Stimulated activated CD4-positive, alpha-beta T cell treated with anti-CD3 and anti-CD28 coated beads, Interleukin-4, amount 100 ng/mL, for 1 hour (primary cell): ENCODE results near the gene ITGA11.

Experiments
- DNase-seq: peaks from one replicate; pipeline ENCODE4 v3.0.0-alpha.2; 2020

ITGA11 gene

DNA sequence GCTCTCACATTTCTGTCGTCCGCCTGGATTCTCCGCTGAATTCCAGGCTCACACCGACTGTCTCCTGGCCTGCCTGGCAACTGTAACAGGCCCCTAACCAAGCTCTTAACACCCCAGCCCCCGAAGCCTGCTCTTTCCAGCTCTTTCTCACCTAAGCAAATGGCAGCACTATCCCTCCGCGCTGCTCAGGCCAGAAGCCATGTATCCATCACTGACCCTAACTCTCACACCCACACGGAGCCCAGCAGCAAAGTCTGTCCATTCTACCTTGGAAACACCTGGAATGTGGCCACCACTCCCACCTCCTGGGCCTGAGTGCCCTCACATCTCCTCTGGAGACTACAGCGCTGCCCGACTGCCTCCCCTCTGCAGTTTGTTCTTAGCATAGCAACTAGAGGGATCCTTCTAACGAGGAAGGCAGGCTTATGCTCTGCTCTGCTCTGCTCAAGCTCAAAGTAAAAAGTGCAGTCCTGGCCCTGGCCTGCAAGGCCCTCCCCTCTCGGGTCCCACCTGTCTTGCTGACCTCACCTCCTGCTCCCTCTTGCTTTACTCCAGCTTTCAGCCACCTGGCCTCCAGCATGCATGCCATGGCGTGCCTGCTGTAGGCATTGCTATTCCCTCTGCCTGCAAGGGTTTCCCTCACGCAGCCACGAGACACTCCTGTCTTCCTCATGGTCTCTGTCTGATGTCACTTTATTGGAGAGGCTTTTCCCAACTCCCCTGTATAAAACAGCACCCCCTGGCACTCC is 127.2 kb downstream of the ITGA11 start:
- DNase-seq, result no peak

DNA sequence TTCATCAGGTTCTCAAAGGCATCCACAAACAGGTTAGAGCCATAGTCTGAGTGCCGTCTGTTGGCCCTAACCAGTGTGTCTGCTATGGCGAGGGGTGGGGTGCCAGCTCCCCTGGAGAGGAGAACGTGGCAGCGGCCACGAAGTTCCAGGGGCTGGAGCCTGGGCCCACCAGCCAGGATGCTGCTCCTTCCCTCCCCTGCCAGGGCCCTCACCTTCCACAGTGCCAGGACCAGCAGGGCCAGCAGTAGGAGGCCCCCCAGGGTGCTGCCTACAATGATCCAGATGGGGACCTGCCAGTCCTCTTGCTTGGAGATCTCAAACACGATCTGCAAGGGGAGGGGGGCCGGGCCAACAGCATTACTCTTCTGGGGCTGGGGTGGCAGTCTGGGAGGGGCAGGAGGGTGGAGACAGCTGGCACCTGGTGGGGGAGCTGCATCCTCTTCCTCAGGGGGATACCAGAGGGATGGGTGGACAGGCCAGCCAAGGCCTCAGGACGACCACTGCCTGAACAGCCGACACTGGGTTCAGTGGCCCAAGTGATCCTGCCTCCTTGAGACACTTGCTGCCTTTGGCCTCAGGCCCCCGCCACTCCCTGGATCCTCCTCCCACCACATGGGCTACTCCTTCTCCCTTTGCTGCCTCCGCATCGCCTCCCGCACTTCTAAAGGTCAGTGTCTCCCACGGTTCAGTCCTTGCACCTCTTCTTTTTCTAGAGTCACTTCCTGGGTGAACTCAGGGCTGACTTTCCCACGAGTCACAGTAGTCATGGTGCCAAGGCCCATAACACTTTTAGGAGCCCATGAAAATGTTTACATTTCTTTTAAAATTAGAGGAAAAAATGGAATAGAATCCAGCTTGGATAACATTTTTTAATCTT is 128.2 kb downstream of the ITGA11 start:
- no peak for DNase-seq

DNA sequence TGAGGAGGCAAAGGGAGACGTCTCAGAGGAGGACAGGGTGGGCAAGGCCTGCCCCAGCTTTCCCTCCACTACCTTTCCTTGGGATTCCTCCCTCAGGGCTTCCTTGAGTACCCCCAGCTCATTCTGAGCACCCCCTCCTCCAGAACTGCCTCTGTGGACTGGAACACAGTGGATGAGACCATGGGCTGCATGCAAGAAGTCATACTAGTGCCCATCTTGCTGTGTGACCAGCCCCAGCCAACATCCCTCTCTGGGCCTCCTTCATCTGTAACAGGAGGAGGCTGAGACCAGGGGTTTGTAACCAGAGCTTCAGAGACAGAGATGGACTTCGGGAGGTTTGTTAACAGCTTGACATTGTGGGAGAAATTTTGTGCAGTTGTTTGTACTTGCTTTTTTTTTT is 128.8 kb downstream of the ITGA11 start:
- DNase-seq, result no peak

DNA sequence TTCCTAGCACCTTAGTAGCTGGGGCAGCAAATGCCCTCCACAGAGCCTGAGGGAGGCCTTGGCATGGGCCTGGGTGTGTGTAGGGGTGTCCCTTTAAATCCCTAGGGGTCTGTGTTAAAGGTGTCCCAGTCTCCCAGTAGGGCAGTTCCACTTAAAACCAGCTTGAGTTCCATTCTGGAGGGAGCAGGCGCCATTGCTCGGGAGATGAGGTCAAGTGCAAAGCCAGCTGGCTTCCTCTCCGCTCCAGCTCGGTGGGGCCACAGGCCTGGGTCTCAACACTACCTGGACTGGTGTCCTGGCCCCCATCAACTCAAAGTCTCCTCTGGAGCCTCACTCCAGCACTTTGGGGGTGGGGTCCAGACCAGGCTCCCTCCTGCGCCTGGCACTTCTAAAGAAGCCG is 129.2 kb downstream of the ITGA11 start:
- DNase-seq, result no peak

DNA sequence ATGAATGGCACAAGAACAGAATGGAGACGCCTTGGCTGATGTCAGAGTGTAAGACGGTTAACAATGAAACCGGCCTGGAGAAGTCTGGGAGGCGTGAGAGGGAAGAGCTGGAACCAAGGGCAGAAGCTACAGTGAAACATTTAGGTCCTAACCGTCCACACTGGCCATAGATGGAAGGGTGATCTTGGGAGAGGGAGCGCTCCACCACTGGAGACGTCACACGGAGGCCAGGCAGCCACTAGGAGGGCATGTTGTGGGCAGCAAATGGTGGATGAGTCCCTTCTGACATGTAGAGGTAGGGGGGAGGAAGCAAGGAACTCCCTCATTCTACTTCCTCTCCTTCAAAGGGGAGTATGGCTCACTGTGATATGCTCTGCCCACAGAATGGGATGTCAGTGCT is 130.7 kb downstream of the ITGA11 start:
- no peak for DNase-seq

DNA sequence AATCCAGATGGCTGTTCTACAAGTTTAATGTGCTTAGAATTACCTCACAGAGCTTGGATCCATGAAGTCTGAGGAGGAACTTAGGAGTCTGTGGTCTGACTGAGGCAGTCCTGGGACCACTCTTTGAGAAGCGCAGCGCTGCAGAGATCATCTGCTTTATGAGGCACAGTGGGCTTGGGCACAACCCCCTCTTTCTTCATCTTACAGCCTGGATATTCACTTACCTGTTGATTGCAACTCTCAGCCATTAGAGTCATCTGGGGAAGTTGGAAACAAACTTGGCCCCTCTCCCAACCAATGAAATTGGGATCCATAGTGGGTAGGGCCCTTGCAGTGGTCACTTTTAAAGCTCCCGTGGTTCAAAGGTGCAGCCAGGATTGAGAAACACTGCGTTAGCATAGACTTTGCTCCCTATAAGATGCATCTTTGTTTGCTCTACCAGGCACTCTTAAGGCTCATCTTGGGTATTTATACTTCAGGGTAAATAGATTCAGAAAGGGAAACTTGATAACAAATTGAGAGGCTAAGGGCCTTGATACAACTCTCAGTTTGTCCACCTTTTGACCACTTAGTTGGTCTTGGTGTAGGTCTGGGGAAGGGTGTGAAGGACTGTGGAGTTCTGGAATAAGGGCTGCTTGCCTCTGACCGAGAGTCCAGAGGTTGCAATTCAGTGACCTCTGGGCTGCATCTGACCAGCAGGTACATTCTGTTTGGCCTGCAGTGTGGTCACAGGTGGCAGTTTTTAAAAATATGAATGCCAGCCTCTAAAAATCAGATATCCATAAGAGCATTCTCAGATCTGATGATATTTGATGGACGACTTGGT is 131.6 kb downstream of the ITGA11 start:
- no peak for DNase-seq

DNA sequence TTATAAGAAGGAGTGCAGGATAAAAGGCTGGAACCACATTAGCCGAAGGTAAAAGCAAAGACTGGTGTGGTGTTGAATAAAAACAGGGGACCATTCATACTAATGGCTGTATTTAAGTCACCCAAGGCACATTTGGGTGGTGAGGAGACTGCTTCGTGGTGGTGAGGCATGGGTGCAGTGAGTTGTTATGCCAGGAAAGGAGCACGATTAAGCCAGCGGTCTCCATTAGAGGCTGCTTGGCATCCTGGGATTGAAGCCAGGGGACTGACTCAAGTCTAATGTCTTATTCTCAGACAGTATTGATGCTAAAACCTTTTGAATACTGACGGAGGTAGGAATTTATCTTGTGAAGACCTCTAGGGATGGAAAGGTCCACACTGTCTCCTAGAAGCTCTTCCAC is 132.5 kb downstream of the ITGA11 start:
- DNase-seq, result no peak

DNA sequence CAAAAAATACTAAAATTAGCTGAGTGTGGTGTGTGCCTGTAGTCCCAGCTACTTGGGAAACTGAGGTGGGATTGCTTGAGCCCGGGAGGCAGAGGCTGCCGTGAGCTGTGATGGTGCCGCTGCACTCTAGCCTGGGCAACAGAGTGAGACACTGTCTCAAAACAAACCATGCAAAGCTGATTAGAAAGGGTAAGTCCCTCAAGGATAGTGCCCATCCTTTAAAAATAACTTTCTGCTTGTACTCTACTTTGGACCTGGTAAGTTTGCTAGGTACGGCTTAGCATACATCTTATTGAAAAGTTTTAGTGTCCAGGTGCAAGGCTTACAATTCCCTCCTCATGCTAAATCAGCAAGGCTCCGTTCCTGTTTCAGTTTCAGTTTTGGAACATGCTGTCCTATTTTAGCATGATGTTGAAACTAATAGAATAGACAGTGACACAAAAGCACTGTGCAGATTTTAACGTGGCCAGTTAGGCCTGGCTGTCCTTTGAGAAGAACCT is 133.0 kb downstream of the ITGA11 start:
- DNase-seq, result no peak

DNA sequence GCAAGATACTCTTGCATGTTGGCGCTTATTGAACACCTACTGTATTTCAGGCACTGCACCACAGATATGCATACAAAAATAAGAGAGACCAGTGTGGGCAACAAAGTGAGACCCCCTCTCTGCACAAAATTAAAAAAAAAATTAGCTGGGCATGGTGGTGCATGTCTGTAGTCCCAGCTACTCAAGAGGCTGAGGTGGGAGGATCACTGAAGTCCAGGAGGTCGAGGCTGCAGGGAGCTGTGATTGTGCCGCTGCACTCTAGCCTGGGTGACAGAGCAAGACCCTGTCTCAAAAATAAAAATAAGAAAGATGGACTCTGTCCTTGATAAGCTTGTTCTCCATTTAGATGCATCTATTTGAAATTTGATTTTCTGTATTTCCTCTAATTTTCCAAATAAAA is 133.6 kb downstream of the ITGA11 start:
- no peak for DNase-seq

DNA sequence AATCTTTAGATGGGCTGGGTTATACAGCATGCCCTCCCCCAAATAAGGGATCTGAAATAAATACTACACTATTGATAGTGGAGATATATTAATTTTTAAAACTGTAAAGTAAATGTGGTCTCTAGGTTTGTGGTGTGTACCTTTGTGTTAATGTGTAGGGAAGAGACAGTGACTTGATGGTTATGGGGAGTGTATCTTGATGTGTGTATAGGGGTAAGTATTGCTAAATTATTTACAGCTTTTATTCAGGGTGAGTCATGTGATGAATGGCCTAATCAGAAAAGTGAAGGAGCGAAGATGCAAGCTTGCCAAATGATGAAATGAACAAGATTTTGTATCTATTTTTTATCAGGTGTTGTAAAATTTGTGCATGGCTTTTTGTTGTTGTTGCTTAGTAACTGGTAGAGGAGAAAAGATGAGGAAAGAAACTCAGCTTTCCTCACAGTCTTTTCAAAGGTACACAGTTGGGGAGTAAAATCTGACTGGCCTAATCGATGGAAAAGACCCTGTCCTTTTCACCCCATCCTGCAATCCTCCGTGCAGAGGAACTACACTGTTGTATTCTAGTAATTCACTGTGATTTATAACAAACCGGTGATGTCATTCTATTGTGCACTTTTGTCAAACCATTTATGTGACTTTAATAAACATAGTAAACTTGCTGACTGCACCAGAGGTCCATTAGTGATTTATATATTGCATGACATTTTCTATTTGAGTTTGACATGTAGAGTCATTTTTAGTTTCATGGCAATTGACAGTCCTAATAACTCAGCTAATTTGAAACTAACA is 136.8 kb downstream of the ITGA11 start:
- DNase-seq, result no peak

DNA sequence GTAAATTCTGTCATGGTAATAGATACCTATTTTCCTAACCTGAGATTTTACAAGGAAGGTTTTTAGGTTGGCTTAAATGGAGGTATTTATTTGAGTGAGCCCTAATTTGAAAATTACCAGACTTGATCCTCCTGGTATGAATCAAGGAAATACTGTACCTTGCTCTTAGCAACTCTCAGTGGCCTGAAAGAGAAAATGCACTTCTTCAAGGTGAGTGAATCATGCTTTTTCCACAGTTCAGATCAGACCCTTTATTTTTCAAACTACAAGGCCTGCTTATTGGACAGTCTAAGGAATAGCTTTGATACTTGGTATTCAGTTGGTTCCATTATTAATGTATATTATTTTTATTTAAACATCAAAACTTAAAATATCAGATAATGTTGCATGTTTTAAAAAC is 139.0 kb downstream of the ITGA11 start:
- no peak for DNase-seq

DNA sequence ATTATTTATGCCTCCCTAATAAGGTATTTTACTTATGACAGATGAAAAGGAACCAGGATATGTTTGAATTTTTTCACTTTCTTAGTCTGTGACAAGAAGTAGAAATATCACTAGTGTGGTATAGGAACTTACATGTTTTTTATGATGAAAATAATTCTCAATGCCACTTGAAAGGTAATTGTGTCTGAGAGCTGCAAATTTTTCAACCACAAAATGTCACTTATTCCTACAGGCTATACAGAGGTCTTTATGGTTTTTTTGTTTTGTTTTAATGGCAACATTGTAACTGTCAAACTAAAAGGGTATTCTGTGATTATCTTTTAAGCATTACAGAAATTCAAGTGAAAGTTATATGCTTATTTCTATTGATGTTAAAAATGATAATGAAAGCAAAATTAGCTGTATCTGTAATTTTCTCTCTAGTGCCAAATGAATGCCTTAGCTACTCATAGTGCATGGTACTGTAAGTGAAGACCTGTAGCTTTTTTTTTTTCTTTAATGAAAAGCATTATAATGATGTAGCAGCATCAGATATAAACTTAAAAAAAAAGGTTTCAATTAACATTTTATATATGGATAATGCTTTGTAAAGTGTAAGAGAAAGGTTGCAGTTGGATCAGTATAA is 139.7 kb downstream of the ITGA11 start:
- no peak for DNase-seq

DNA sequence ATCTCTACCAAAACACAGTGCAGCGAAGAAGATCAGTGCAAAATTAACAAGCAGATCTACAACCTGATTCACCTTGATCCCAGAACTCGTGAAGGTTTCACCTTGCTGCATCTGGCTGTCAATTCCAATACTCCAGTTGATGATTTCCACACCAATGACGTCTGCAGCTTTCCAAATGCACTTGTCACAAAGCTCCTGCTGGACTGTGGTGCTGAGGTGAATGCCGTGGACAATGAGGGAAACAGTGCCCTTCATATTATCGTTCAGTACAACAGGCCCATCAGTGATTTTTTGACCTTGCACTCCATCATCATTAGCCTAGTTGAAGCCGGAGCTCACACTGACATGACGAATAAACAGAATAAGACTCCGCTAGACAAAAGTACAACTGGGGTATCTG is 141.2 kb downstream of the ITGA11 start:
- no peak for DNase-seq

DNA sequence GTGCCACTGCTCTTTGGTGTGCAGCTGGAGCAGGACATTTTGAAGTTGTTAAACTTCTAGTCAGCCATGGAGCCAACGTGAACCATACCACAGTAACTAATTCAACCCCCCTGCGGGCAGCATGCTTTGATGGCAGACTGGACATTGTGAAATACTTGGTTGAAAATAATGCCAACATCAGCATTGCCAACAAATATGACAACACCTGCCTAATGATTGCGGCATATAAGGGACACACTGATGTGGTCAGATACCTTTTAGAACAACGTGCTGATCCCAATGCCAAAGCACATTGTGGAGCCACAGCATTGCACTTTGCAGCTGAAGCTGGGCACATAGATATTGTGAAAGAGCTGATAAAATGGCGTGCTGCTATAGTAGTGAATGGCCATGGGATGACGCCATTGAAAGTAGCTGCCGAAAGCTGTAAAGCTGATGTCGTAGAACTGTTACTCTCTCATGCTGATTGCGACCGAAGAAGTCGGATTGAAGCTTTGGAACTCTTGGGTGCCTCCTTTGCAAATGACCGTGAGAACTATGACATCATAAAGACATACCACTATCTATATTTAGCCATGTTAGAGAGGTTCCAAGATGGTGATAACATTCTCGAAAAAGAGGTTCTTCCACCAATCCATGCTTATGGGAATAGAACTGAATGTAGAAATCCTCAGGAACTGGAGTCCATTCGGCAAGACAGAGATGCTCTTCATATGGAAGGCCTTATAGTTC is 142.2 kb downstream of the ITGA11 start:
- DNase-seq, result no peak

DNA sequence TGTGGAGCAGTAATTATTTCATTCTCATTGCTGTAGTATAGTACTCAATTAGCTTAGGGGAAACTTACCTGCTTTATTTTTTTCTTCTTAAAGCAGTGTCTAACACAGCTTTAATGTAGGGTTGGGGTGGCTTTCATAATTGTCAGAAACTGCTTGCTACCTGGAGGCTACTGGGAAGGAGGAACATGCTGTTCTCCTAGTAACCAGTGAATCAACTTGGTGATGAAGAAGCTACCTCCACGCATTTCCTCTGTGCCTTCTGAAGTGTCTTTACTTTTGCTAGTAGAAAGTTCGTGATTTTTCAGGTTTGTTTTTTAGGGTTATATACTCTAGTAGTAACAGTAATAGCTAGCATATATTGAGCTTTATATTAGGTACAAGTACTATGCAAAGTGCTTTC is 142.9 kb downstream of the ITGA11 start:
- DNase-seq, result no peak

DNA sequence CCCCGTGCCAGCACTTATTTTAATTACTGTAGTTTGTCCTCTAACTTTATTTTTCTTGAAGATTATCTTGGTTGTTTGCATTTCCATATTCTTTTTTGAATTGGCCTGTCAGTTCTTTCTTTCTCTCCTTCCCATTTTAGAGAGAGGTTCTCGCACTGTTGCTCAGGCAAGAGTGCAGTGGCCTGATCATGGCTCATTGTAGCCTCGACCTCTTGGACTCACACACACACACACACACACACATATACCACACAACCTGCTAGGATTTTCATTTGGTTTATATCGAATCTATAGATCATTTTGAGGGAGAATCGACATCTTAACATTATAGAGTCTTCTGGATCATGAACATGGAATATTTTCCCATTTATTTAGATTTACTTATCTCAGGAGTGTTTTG is 145.7 kb downstream of the ITGA11 start:
- no peak for DNase-seq

DNA sequence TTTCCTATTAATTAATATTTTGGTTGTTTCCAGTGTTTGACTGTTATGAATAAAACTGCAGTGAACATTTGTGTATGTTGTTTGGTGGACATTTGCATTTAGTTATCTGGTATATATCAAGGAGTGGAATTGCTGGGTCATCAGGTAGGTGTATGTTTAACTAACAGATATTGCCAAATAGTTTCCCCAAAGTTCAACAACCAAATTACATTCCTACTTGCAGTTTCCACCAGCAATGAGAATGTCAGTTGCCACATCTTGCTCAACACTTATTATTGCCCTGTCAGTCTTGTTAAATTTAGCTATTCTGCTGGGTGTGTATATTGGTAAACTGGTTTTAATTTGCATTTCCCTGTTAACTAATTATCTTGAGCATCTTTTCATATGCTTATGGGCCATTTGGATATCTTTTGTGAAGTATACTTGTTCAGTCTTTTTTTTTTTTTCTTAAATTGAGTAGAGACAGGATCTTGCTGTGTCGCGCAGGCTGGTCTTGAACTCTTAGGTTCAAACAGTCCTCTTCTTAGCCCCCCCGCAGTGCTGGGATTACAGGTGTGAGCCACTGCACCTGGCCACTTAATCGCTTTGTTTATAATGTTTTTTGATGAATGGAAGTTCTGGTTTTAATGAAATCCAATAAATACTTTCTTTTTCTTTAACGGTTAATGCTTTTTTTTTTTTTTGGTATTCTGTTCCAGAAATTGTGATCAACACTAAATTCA is 146.5 kb downstream of the ITGA11 start:
- no peak for DNase-seq

DNA sequence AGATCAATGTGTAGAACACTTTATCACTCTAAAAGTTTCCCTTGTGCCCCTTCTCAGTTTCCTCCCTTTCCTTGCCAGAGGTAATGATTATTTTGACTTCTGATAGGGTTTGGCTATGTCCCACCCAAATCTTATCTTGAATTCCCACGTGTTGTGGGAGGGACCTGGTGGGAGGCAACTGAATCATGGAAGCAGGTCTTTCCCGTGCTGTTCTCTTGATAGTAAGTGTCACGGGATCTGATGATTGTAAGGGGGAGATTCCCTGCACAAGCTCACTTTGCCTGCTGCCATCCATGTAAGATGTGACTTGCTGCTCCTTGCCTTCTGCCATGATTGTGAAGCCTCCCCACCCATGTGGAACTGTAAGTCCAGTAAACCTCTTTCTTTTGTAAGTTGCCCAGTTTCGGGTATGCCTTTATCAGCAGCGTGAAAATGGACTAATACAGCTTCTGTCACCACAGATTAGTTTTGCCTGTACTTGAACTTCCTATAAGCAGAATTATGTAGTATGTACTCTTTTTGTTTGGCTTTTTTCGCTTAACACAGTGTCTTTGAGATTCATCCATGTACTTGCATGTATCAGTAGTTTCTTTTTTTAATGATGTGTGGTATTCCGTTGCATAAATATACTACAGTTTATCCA is 147.2 kb downstream of the ITGA11 start:
- DNase-seq, result no peak

DNA sequence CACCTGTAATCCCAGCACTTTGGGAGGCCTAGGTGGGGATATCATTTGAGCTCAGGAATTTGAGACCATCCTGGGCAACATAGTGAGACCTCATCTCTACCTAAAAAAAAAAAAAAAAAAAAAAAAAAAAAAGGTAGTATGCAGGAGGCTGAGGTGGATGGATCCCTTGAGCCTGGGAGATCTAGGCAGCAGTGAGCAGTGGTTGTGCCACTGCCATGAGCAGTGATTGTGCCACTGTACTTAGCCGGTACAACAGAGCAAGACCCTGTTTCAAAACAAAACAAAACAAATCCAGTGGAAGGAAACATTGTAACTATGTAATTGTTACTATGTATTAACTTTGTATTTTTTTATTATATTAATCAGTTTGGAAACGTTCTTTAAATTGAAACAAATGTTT is 148.6 kb downstream of the ITGA11 start:
- no peak for DNase-seq

DNA sequence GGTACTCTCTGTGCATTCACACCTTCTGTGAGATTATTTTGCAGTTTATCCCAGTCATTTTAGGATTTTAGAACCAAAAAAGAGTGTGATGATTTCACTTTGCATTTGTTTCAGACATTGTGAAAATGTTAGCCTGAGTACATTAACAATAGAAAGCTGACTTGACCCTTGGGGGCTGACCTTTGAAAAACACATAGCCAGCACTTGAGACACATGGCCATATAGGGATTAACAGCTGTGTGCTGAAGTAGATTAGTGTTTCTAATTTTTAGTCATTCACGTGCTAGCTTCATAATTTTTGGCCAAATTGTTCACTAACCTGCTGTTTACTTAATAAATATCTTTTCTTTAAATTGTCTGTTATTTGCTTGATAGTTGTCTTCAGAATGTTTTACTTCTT is 151.0 kb downstream of the ITGA11 start:
- no peak for DNase-seq
